GM12878 (cell line): ENCODE measurements around the gene SCN3B.

ENCODE experiments used
- BACH1 ChIP-seq: fragments of 450-650 bp; IDR thresholded peaks from 2 replicates; pipeline ENCODE4 v1.6.1; 2017; ENCODE audit warnings: mild to moderate bottlenecking, borderline replicate concordance
- TF ChIP-seq, protein P1 (sequence below), 3 experiments: IDR thresholded peaks in 2 of 3; conservative IDR thresholded peaks in 1 of 3; 2 replicates each; pipeline ENCODE4 v1.5.1; 2011; ENCODE audit warnings: low read depth in 3 of 3, low read length in 3 of 3, mild to moderate bottlenecking in 3 of 3, control low read depth in 2 of 3, moderate library complexity in 2 of 3, inconsistent platforms in 1 of 3, mixed read lengths in 1 of 3; ENCODE audit not compliant: control insufficient read depth in 2 of 3, insufficient read depth in 1 of 3; ENCODE audit errors: extremely low read depth in 1 of 3

DNA sequence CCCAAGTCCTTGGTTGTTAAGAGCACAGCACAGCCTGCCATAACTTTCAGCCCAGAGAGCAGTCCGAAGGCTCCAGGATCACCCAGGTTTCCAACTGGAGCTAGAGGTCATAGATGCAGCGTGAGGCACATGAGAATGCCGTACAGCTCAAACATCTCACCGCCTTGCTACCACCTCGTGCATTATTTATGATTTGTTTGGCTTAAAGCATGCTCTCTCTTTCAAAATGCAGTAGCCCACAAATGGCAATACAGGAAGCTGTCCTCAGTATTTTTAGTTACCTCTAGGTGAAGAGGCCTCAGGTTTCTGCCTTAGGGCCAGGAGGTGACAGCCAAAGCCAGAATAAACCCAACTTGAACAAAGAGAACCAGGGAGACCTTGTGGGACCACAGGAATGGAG, 14.4 kb downstream of the SCN3B start:
- TF ChIP-seq BACH1 = no peak
- TF ChIP-seq, protein P1, sequence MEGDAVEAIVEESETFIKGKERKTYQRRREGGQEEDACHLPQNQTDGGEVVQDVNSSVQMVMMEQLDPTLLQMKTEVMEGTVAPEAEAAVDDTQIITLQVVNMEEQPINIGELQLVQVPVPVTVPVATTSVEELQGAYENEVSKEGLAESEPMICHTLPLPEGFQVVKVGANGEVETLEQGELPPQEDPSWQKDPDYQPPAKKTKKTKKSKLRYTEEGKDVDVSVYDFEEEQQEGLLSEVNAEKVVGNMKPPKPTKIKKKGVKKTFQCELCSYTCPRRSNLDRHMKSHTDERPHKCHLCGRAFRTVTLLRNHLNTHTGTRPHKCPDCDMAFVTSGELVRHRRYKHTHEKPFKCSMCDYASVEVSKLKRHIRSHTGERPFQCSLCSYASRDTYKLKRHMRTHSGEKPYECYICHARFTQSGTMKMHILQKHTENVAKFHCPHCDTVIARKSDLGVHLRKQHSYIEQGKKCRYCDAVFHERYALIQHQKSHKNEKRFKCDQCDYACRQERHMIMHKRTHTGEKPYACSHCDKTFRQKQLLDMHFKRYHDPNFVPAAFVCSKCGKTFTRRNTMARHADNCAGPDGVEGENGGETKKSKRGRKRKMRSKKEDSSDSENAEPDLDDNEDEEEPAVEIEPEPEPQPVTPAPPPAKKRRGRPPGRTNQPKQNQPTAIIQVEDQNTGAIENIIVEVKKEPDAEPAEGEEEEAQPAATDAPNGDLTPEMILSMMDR (IDR thresholded peaks at IDR 0.05 in 2 of 3, conservative IDR thresholded peaks at IDR 0.05 in 1 of 3; ENCODE audit: control insufficient read depth in 2 of 3, extremely low read depth in 1 of 3, insufficient read depth in 1 of 3, low read depth in 3 of 3, low read length in 3 of 3) = no peak
